DMS114 treated with DMSO at 0.1 percent for 48 hours (cell line): Measurements from ENCODE around the gene SPP2.

ENCODE experiments used
- DNase-seq: peaks from one replicate; lab custom pipeline; 2025; ENCODE audit not compliant: unreplicated experiment; lab: John Stamatoyannopoulos, UW

The SPP2 gene

GRCh38 chr2:234091432-234091879 lies 41.0 kb downstream of the SPP2 start:
- no peak for DNase-seq

- no peak for DNase-seq
Observed at GRCh38 chr2:234091883-234092282, 41.4 kb downstream of the SPP2 start.

GRCh38 chr2:234092344-234092743 lies 41.8 kb downstream of the SPP2 start:
- DNase-seq = no peak

- no peak for DNase-seq
Observed at GRCh38 chr2:234095301-234095700, 44.8 kb downstream of the SPP2 start.

- no peak for DNase-seq
Observed at GRCh38 chr2:234096164-234096563, 45.7 kb downstream of the SPP2 start.

- DNase-seq = no peak
Observed at GRCh38 chr2:234098681-234099080, 48.2 kb downstream of the SPP2 start.

GRCh38 chr2:234099266-234099665 lies 48.8 kb downstream of the SPP2 start:
- no peak for DNase-seq

- no peak for DNase-seq
Observed at GRCh38 chr2:234100686-234101085, 50.2 kb downstream of the SPP2 start.

- no peak for DNase-seq
Observed at GRCh38 chr2:234102112-234102511, 51.6 kb downstream of the SPP2 start.

GRCh38 chr2:234107861-234108260 lies 57.4 kb downstream of the SPP2 start:
- no peak for DNase-seq

GRCh38 chr2:234109321-234109720 lies 58.8 kb downstream of the SPP2 start:
- no peak for DNase-seq

GRCh38 chr2:234110219-234110618 lies 59.7 kb downstream of the SPP2 start:
- no peak for DNase-seq

GRCh38 chr2:234111523-234111922 lies 61.0 kb downstream of the SPP2 start:
- no peak for DNase-seq

GRCh38 chr2:234116010-234116409 lies 65.5 kb downstream of the SPP2 start:
- DNase-seq = no peak

- DNase-seq = no peak
Observed at GRCh38 chr2:234121999-234122398, 71.5 kb downstream of the SPP2 start.

- DNase-seq = no peak
Observed at GRCh38 chr2:234125451-234126145, 75.1 kb downstream of the SPP2 start.

- DNase-seq = no peak
Observed at GRCh38 chr2:234126146-234126470, 75.6 kb downstream of the SPP2 start.
